Neural progenitor cell (in vitro differentiated cells): ENCODE measurements around the gene FAM111A.

Experiments
- EZH2 ChIP-seq: fragments of 200-600 bp; sonication (generic); IDR thresholded peaks from 2 replicates; pipeline ENCODE4 v1.6.1; 2017; ENCODE audit warnings: antibody characterized with exemption, mild to moderate bottlenecking, moderate library complexity
- EZH2phosphoT487 ChIP-seq: fragments of 200-600 bp; sonication (generic); IDR thresholded peaks from 2 replicates; pipeline ENCODE4 v1.6.1; 2017; ENCODE audit warnings: antibody characterized with exemption

DNA sequence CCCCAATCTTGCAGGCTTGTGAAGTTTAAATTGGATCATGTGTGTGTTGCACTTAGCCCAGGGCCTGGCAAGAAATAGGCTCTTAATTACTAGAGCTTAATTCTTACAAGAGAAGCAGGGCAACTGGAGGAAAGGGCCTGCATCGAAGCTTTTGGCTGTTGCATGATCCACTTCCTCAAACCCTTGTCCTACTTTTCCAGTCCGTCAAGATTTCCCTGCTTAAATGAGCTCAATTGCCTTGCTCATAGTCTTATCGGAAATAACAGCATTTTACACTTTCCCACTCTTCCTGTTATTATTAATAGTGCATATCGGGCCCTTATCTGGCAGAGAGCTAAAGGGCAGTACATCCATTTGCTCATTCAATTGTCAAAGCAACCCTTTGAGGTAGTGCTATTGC, 47.3 kb downstream of the FAM111A start:
- no peak for TF ChIP-seq EZH2phosphoT487
- no peak for TF ChIP-seq EZH2
